ENCODE results near the gene TIMP2. TPM values are rescaled to one million over a fixed set of nuclear protein-coding genes. Genes with fewer than 3 reads are reported as not detected.
A peak's percentile ranks its signal among the peaks of the same experiment; 100 is the strongest.

TIMP2 gene
- total RNA-seq, 3 donors from 2014 or later = 72.0 to 344 (median 112) TPM

DNA sequence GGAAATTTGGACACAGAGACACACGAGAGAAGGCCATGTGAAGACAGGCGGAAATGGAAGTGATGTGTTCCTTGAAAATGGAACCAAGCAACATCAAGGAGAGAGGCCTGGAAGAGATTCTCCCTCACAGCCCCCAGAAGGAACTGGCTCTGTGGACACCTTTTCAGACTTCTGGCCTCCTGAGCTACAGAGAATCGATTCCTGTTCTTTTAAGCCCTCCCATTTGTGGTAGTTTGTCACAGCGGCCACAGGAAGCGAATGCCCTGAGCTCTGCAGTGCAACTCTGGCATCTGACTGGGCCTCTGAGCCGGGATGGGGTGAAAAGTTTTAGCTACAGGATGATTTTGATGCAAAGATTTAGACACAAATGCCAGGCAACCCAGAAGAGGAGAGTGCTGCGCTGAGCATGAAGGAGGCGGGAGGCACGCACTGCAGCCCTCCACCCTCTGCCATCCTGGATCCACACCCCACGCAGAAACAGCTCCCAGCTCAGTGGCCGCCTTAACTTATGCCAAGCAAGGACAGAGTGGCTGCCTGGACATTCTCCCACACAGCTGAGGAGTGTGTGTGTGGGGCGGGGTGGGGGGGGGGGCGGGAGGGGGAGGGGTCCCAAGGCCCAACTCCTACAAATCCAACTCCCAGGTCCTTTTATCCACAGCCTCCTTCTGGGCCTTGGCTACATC is 2.2 kb downstream of the TIMP2 start:
- no peaks in the 10 kb centered on the region for H3K9me3 ChIP-seq
- TF ChIP-seq POLR2AphosphoS5 (IDR thresholded peaks at IDR 0.05) (no peak), POLR2A (IDR thresholded peaks at IDR 0.05) (no peak)
- TF ChIP-seq, protein P1, sequence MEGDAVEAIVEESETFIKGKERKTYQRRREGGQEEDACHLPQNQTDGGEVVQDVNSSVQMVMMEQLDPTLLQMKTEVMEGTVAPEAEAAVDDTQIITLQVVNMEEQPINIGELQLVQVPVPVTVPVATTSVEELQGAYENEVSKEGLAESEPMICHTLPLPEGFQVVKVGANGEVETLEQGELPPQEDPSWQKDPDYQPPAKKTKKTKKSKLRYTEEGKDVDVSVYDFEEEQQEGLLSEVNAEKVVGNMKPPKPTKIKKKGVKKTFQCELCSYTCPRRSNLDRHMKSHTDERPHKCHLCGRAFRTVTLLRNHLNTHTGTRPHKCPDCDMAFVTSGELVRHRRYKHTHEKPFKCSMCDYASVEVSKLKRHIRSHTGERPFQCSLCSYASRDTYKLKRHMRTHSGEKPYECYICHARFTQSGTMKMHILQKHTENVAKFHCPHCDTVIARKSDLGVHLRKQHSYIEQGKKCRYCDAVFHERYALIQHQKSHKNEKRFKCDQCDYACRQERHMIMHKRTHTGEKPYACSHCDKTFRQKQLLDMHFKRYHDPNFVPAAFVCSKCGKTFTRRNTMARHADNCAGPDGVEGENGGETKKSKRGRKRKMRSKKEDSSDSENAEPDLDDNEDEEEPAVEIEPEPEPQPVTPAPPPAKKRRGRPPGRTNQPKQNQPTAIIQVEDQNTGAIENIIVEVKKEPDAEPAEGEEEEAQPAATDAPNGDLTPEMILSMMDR (IDR thresholded peaks at IDR 0.05) = no peak
- peak overlapping the region; percentile 87 to 97 for H3K27ac ChIP-seq
- intact Hi-C loops (cut with DNase I; ENCODE audit: low total_unique reads) = loop anchor here (2.0 kb wide), 1 partner anchor 58 kb away; no protein-coding TSS in a partner anchor
- H3K4me3 ChIP-seq = peak overlapping the region; percentile 79 to 93 (median 82)
- no peaks in the 10 kb centered on the region for H3K36me3 ChIP-seq
- peaks cover 6 to 11% of the 10 kb centered on the region in 2 donors for H3K4me1 ChIP-seq
- no peak for DNase-seq (ENCODE audit: low spot score in 2 of 2)
- H3K27me3 ChIP-seq = no peaks in the 10 kb centered on the region

DNA sequence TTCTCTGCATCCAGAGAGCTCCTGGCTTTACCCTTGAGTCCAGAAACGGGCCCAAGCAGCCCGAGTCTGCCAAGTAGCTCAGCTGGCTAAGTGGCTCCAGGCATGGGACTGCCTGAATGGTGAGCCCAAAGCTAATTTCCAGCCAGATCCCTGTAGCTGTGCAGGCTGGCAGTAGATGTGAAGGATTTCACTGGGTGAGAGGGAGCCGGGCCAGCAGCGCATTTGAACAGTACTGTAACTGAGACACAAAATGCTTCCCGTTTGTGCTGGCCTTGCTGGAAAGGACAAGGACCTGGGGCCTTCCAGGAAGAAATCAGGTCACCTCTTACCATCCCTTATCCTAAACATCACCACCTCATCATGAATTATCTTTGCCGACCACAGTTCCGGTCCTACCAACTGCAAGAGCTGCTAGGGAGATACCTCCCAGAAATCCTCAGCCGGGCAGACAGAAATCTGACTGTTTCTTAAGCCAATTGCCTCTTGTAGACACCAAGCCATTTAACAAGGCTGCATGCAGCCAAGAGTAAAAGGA is 3.7 kb downstream of the TIMP2 start:
- Histone ChIP-seq H3K9me3 (no peaks in the 10 kb centered on the region), H3K4me1 (peaks cover 6 to 11% of the 10 kb centered on the region in 2 donors), H3K27ac (peak overlapping the region; percentile 87 to 97), H3K36me3 (no peaks in the 10 kb centered on the region), H3K4me3 (peak overlapping the region in 2 of 3 donors; percentile 48 to 82), H3K27me3 (no peaks in the 10 kb centered on the region)
- TF ChIP-seq POLR2AphosphoS5 (IDR thresholded peaks at IDR 0.05) (no peak), POLR2A (IDR thresholded peaks at IDR 0.05) (no peak)
- TF ChIP-seq, protein P1 (IDR thresholded peaks at IDR 0.05) = no peak
- no peak for DNase-seq (ENCODE audit: low spot score in 2 of 2)
- intact Hi-C loops (cut with DNase I; ENCODE audit: low total_unique reads) = no loop called here

DNA sequence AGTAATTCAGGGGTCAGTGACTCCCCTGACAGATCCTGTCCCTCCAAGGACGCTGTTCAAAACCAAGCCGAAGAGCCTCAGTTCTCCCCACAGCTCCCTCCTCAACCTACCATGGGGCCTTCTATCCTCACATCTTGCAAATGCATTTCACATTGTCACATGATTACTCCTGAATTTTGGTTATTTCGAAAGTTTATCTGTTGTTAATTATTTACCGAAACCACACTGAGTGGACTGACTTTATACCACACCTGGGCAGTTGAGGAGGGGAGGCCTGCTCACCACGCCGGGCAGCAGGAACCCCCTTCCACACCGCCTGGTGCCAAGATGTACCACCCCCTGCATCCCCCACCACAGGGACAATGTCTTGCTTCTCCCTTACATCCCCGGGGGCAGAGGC is 4.7 kb downstream of the TIMP2 start:
- no peaks in the 10 kb centered on the region for H3K9me3 ChIP-seq
- intact Hi-C loops (cut with DNase I; ENCODE audit: low total_unique reads) = no loop called here
- TF ChIP-seq POLR2AphosphoS5 (IDR thresholded peaks at IDR 0.05) (no peak), POLR2A (IDR thresholded peaks at IDR 0.05) (no peak)
- TF ChIP-seq, protein P1 (IDR thresholded peaks at IDR 0.05) = no peak
- H3K4me1 ChIP-seq = peaks cover 6 to 11% of the 10 kb centered on the region in 2 donors
- peak overlapping the region in 1 of 3 donors; percentile 30 for H3K4me3 ChIP-seq
- H3K27me3 ChIP-seq = no peaks in the 10 kb centered on the region
- DNase-seq (ENCODE audit: low spot score in 2 of 2) = no peak
- H3K36me3 ChIP-seq = no peaks in the 10 kb centered on the region
- H3K27ac ChIP-seq = peak overlapping the region; percentile 87 to 97

DNA sequence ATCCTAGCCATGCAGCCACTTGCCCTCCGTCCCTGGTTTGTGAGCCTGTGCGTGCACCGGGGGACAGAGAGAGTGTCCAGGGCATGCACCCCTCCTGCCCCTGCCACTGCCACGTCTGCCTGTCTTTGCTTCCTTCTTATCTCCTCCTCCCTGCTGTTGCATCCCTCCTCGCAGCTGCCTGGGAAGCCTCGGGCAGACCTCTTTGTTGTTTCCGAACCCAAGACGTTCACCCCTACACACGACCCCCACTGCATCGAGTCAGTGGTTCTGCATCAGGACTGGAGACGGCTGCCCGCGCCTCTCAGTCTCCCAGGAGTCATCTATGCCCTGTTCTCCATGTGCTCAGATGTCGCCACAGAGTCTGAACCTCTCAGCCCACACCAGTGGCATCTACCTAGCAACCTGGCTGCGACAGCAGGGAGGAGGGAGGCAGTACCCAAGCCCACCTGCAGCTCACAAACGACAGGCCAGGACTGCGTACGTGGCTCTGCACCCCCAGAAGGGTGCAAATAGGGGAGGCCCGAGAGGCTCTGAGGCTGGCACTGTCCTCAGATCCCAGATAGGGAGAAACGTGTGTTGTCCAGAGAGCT is 5.2 kb downstream of the TIMP2 start:
- no peak for TF ChIP-seq POLR2AphosphoS5 (IDR thresholded peaks at IDR 0.05)
- TF ChIP-seq, protein P1 (IDR thresholded peaks at IDR 0.05) = no peak
- TF ChIP-seq POLR2A (IDR thresholded peaks at IDR 0.05) = no peak
- Histone ChIP-seq H3K36me3 (no peaks in the 10 kb centered on the region), H3K4me1 (peaks cover 6 to 11% of the 10 kb centered on the region in 2 donors), H3K27me3 (no peaks in the 10 kb centered on the region), H3K9me3 (no peaks in the 10 kb centered on the region), H3K27ac (peak overlapping the region; percentile 87 to 97), H3K4me3 (peak overlapping the region in 1 of 3 donors; percentile 30)
- intact Hi-C loops (cut with DNase I; ENCODE audit: low total_unique reads) = no loop called here
- DNase-seq (ENCODE audit: low spot score in 2 of 2) = no peak

DNA sequence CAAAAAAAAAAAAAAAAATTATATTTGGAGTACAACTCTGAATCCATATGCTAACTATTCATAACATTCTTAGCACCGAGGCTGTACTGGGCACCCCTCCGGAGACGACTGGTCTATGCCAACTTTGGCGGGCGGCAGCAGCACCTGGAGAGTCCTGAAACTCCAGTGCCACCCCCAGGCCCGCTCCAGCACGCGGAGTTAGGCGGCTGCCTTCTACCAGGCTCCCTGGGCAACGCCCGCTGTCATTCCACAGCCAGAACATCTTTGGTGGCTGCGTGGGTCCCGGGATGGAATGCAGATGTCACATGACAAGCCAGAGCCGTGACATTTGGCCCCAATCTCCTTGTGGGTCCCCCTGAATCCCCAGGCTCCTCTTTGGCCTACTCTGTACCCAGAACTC is 6.2 kb downstream of the TIMP2 start:
- no peaks in the 10 kb centered on the region for H3K9me3 ChIP-seq
- H3K27ac ChIP-seq = peak overlapping the region; percentile 21 to 69
- no peaks in the 10 kb centered on the region for H3K36me3 ChIP-seq
- TF ChIP-seq POLR2A (IDR thresholded peaks at IDR 0.05) = no peak
- no peak for TF ChIP-seq POLR2AphosphoS5 (IDR thresholded peaks at IDR 0.05)
- TF ChIP-seq, protein P1 (IDR thresholded peaks at IDR 0.05) = no peak
- H3K4me3 ChIP-seq = peak overlapping the region in 1 of 3 donors; percentile 4
- DNase-seq (ENCODE audit: low spot score in 2 of 2) = no peak
- H3K4me1 ChIP-seq = peaks cover 6 to 11% of the 10 kb centered on the region in 2 donors
- intact Hi-C loops (cut with DNase I; ENCODE audit: low total_unique reads) = no loop called here
- H3K27me3 ChIP-seq = no peaks in the 10 kb centered on the region

All from breast epithelium (tissue), 4 donors.